ENCODE data around the gene TEAD1. TPM values are rescaled to one million over a fixed set of nuclear protein-coding genes. Genes with fewer than 3 reads are reported as not detected.

TEAD1 gene
- total RNA-seq, 4 donors from 2014 or later, result 38.8 to 110 (median 75.3) TPM

DNA sequence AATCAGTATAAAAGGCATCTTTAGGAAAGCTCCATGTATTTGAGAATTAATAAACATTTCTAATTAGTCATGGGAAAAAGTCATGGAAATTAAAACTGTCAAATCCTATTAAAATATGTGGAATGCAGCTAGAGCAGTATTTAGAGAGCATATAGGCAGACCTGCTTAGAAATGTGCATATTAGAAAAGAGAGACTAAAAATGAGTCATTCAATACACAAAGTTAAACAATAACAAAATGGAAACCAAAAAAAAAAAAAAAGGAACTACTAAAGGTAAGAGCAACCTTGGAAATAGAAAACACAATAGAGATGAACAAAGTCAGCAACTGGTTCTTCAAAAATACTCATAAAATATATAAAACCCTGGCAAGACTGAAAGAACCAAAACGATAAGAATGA is 275.2 kb downstream of the TEAD1 start:
- intact Hi-C loops (cut with DNase I; ENCODE audit: low total_unique reads), result no loop called here
- no peak for TF ChIP-seq POLR2A (IDR thresholded peaks at IDR 0.05)
- TF ChIP-seq, protein P1, sequence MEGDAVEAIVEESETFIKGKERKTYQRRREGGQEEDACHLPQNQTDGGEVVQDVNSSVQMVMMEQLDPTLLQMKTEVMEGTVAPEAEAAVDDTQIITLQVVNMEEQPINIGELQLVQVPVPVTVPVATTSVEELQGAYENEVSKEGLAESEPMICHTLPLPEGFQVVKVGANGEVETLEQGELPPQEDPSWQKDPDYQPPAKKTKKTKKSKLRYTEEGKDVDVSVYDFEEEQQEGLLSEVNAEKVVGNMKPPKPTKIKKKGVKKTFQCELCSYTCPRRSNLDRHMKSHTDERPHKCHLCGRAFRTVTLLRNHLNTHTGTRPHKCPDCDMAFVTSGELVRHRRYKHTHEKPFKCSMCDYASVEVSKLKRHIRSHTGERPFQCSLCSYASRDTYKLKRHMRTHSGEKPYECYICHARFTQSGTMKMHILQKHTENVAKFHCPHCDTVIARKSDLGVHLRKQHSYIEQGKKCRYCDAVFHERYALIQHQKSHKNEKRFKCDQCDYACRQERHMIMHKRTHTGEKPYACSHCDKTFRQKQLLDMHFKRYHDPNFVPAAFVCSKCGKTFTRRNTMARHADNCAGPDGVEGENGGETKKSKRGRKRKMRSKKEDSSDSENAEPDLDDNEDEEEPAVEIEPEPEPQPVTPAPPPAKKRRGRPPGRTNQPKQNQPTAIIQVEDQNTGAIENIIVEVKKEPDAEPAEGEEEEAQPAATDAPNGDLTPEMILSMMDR (IDR thresholded peaks at IDR 0.05), result no peak
- Histone ChIP-seq H3K4me3 (no peak overlapping the region), H3K36me3 (no peaks in the 10 kb centered on the region), H3K27me3 (no peaks in the 10 kb centered on the region), H3K4me1 (no peaks in the 10 kb centered on the region), H3K27ac (no peak overlapping the region), H3K9me3 (peaks cover 0 to 4% of the 10 kb centered on the region in 2 donors)
- DNase-seq, result no peak

DNA sequence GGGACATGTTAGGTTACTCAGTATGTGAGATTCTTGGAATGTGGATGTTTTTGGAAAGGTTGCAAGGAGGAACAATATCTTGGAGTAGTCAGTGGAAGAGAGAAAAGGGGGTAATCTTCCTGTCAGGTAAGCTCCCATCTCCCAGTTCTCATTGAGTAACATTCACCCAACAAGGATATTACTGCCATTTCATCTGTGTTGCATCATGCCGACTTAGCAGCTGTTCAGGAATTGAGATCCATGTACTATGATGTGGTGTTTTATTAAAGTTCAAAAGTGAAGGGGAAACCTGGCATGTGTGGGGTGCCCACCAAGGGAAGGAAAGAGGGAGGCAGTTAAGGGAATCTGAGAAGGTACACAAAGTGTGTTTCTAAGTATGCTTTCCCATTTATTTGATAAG is 276.4 kb downstream of the TEAD1 start:
- Histone ChIP-seq H3K9me3 (peaks cover 0 to 4% of the 10 kb centered on the region in 2 donors), H3K4me3 (no peak overlapping the region), H3K27ac (no peak overlapping the region), H3K27me3 (no peaks in the 10 kb centered on the region), H3K36me3 (no peaks in the 10 kb centered on the region), H3K4me1 (no peaks in the 10 kb centered on the region)
- TF ChIP-seq, protein P1 (IDR thresholded peaks at IDR 0.05), result no peak
- no peak for TF ChIP-seq POLR2A (IDR thresholded peaks at IDR 0.05)
- intact Hi-C loops (cut with DNase I; ENCODE audit: low total_unique reads), result no loop called here
- no peak for DNase-seq

DNA sequence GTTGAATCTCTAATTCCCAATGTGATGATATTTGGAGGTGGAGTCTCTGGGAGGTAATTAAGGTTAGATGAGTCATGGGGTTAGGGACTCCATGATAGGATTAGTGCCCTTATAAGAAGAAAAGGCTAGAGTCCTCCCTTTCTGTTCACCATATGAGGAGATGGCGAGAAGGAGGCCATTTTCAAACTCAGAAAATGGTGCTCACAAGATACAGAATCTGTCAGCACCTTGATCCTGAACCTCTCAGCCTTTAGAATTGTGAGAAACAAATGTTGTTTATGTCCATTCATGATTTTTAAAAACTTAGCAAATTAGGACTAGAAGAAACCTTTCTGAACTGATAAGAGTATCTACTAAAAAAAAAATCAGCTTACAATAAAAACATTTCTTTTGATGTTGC is 277.2 kb downstream of the TEAD1 start:
- no peaks in the 10 kb centered on the region for H3K27me3 ChIP-seq
- H3K4me1 ChIP-seq, result no peaks in the 10 kb centered on the region
- TF ChIP-seq, protein P1 (IDR thresholded peaks at IDR 0.05), result no peak
- no peak for TF ChIP-seq POLR2A (IDR thresholded peaks at IDR 0.05)
- H3K36me3 ChIP-seq, result no peaks in the 10 kb centered on the region
- intact Hi-C loops (cut with DNase I; ENCODE audit: low total_unique reads), result no loop called here
- DNase-seq, result no peak
- H3K27ac ChIP-seq, result no peak overlapping the region
- H3K4me3 ChIP-seq, result no peak overlapping the region
- H3K9me3 ChIP-seq, result peaks cover 0 to 4% of the 10 kb centered on the region in 2 donors

DNA sequence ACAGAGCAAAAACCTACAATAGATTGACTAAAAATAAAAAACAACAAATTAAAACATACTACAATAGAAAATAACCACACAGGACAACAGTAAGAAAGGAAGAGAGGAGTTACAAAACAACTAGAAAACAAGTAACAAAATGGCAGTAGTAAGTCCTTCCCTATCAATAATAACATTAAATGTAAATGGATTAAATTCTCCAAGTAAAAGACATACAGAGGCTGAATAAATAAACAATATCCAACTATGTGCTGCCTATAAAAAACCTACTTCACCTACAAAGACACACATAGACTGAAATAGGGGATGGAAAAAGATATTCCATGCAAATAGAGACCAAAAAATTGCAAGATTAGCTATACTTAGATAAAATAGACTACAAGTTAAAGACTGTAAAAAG is 277.9 kb downstream of the TEAD1 start:
- Histone ChIP-seq H3K9me3 (peaks cover 0 to 4% of the 10 kb centered on the region in 2 donors), H3K36me3 (no peaks in the 10 kb centered on the region), H3K4me1 (no peaks in the 10 kb centered on the region), H3K27ac (no peak overlapping the region), H3K4me3 (no peak overlapping the region), H3K27me3 (no peaks in the 10 kb centered on the region)
- TF ChIP-seq, protein P1 (IDR thresholded peaks at IDR 0.05), result no peak
- TF ChIP-seq POLR2A (IDR thresholded peaks at IDR 0.05), result no peak
- DNase-seq, result no peak
- intact Hi-C loops (cut with DNase I; ENCODE audit: low total_unique reads), result no loop called here

DNA sequence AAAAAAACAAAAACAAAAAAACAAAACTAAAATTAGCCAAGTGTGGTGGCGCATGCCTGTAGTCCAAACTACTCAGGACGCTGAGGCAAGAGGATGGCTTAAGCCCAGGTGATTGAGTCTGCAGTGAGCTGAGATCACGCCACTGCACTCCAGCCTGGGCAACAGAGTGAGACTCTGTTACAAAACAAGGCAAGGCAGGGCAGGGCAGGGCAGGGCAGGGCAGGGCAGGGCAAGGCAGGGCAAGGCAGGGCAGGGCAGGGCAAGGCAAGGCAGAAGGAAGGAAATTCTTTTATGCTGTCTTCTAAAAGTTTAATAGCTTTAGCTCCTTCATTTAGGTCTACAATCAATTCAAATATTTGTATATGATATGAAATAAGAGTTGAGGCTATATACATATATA is 284.8 kb downstream of the TEAD1 start:
- Histone ChIP-seq H3K27ac (no peak overlapping the region), H3K4me3 (no peak overlapping the region), H3K9me3 (no peaks in the 10 kb centered on the region), H3K27me3 (no peaks in the 10 kb centered on the region), H3K36me3 (no peaks in the 10 kb centered on the region), H3K4me1 (no peaks in the 10 kb centered on the region)
- intact Hi-C loops (cut with DNase I; ENCODE audit: low total_unique reads), result no loop called here
- TF ChIP-seq POLR2A (IDR thresholded peaks at IDR 0.05), result no peak
- TF ChIP-seq, protein P1 (IDR thresholded peaks at IDR 0.05), result no peak
- DNase-seq, result no peak
